ENCODE results near the gene P2RY13.

- TF ChIP-seq CTCF (IDR thresholded peaks at IDR 0.05) (no peak), POLR2A (IDR thresholded peaks at IDR 0.05) (no peak)
Measured at GRCh38 chr3:151315846-151316245, 13.5 kb downstream of the P2RY13 start.
